T-helper 1 cell treated with Interleukin-12 subunit alpha and Interleukin-12 subunit beta and Interleukin-4 antibody, amounts not matched to agents 30 μg/mL and 1 μg/mL, for 36 hours (primary cell): Measurements from ENCODE around the gene ZCCHC7.

Source experiments
- H3K27ac Mint-ChIP-seq: one replicate; pipeline ENCODE4 v1.8.0; 2021; ENCODE audit warnings: mild to moderate bottlenecking, mixed read lengths
- H3K27me3 Mint-ChIP-seq: one replicate; pipeline ENCODE4 v1.8.0; 2021; ENCODE audit warnings: low read depth, mixed read lengths
- H3K36me3 Mint-ChIP-seq: one replicate; pipeline ENCODE4 v1.8.0; 2021; ENCODE audit warnings: low read depth, mixed read lengths
- H3K4me1 Mint-ChIP-seq: one replicate; pipeline ENCODE4 v1.8.0; 2021; ENCODE audit warnings: low read depth, mixed read lengths
- H3K4me3 Mint-ChIP-seq: one replicate; pipeline ENCODE4 v1.8.0; 2021; ENCODE audit warnings: mild to moderate bottlenecking, moderate library complexity, mixed read lengths
- H3K9me3 Mint-ChIP-seq: one replicate; pipeline ENCODE4 v1.8.0; 2021; ENCODE audit warnings: mixed read lengths

ZCCHC7 gene

DNA sequence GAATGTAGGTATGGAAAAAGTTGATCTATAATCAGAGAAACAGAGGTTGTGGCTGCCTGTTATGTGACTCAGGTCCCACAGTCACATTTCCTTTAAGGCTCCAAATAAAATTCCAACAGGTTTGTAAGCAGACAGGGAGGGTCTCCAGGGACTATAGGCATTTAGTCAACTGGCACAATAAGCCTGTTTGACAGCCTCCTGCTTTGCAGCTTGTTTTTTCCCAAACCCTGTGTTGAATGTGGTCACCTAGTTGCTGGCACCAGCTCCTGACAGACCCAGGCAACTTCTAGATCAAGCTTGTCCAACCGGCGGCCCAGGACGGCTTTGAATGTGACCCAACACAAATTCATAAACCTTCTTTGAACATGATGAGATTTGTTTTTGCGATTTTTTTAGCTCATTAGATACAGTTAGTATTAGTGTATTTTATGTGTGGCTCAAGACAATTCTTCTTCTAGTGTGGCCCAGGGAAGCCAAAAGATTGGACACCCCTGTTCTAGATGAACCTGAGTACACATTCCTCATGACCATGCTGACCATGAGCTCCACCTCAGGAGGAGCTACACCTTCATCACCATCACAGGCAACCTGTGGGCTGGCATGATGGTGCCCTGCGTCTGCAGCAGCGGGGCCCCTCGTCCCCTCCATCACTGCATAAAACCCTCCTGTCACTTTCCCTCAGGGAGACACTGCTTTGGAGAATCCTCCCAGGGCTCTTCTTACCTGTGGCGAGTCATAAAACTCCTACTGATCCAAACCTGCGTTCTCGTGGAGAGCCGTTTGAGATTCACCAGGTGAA, 286.4 kb downstream of the ZCCHC7 start:
- Mint-ChIP-seq H3K27ac (no peak overlapping the region), H3K4me3 (no peak overlapping the region), H3K4me1 (peaks cover 11% of the 10 kb centered on the region), H3K27me3 (peaks cover 12% of the 10 kb centered on the region), H3K9me3 (no peaks in the 10 kb centered on the region), H3K36me3 (no peaks in the 10 kb centered on the region)

DNA sequence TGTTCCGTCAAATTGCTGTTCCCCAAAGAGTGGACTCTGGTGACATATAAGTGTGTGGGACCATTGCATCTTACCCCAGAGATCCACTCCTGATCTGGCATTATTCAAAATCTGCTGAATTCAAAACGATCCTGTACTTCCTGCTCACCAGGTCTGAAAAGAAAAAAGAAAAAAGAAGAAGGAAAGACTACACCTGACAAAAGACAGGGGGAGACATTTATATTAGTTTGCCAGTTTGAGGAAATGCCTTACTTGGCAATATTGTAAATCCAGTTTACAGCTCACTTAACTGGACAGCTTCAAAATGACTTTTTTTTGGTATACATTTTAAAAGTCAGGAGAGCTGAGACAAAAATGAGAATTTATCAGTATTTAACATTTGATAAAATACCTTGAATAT, 287.1 kb downstream of the ZCCHC7 start:
- Mint-ChIP-seq H3K4me3 (no peak overlapping the region), H3K9me3 (no peaks in the 10 kb centered on the region), H3K27ac (no peak overlapping the region), H3K4me1 (peaks cover 13% of the 10 kb centered on the region), H3K36me3 (no peaks in the 10 kb centered on the region), H3K27me3 (peaks cover 12% of the 10 kb centered on the region)
